CD14-positive monocyte (primary cell): ENCODE data around the gene OR8U1. TPM values are rescaled to one million over a fixed set of nuclear protein-coding genes. Genes with fewer than 3 reads are reported as not detected.

Experiments
- DNase-seq, 3 donors: peaks; one replicate each; pipeline ENCODE4 v3.0.0-alpha.2; 2011 to 2022
- H2AFZ ChIP-seq: 2 replicates; pipeline ENCODE4 v1.6.0; 2012; ENCODE audit warnings: mild to moderate bottlenecking, low read depth, low read length, inconsistent platforms; ENCODE audit not compliant: insufficient read depth, poor library complexity, severe bottlenecking
- H3K27ac ChIP-seq, 2 donors: 1 replicate in 1 of 2; 2 replicates in 1 of 2; pipeline ENCODE4 v1.5.1; 2012 to 2013; ENCODE audit warnings: low read length in 2 of 2, control low read depth in 1 of 2, inconsistent platforms in 1 of 2, low read depth in 1 of 2, mild to moderate bottlenecking in 1 of 2
- H3K27me3 ChIP-seq, 2 donors: one replicate each; pipeline versions ENCODE4 v1.6.0 to v1.6.1; 2011 to 2013; ENCODE audit warnings: low read length in 2 of 2; ENCODE audit not compliant: control insufficient read depth in 2 of 2, insufficient read depth in 2 of 2
- H3K36me3 ChIP-seq, 2 donors: replicated peaks in 1 of 2; 1 replicate in 1 of 2; 2 replicates in 1 of 2; pipeline versions ENCODE4 v1.5.1 to v1.6.1; 2012 to 2013; ENCODE audit warnings: low read length in 2 of 2, control low read depth in 1 of 2, inconsistent platforms in 1 of 2, mild to moderate bottlenecking in 1 of 2; ENCODE audit not compliant: insufficient read depth in 2 of 2, control insufficient read depth in 1 of 2
- H3K4me1 ChIP-seq, 2 donors: 1 replicate in 1 of 2; 2 replicates in 1 of 2; pipeline versions ENCODE4 v1.5.1 to v1.6.1; 2012 to 2013; ENCODE audit warnings: low read length in 2 of 2, control low read depth in 1 of 2, inconsistent platforms in 1 of 2, mild to moderate bottlenecking in 1 of 2, moderate library complexity in 1 of 2; ENCODE audit not compliant: insufficient read depth in 2 of 2, control insufficient read depth in 1 of 2
- H3K4me2 ChIP-seq: replicated peaks from 2 replicates; pipeline ENCODE3; 2012; ENCODE audit warnings: low read length, moderate library complexity, mild to moderate bottlenecking; ENCODE audit not compliant: poor library complexity, severe bottlenecking; ENCODE audit errors: extremely low read depth
- H3K4me3 ChIP-seq, 3 experiments: fragments of 200-600 bp in 1 of 3; sonication (generic) in 1 of 3; replicated peaks in 1 of 3; 1 replicate in 2 of 3; 2 replicates in 1 of 3; pipeline ENCODE4 v1.5.1; 2011 to 2013; ENCODE audit warnings: low read length in 3 of 3, mild to moderate bottlenecking in 3 of 3, control low read depth in 2 of 3, low read depth in 2 of 3, inconsistent platforms in 1 of 3, moderate library complexity in 1 of 3
- H3K79me2 ChIP-seq: 2 replicates; pipeline ENCODE4 v1.6.0; 2012; ENCODE audit warnings: mild to moderate bottlenecking, control low read depth, inconsistent platforms, low read length, moderate library complexity; ENCODE audit not compliant: insufficient read depth
- H3K9ac ChIP-seq: 2 replicates; pipeline ENCODE4 v1.6.0; 2017; ENCODE audit warnings: low read length, mild to moderate bottlenecking; ENCODE audit not compliant: insufficient read depth, poor library complexity, severe bottlenecking
- H3K9me3 ChIP-seq, 2 donors: replicated peaks in 1 of 2; 1 replicate in 1 of 2; 2 replicates in 1 of 2; pipeline versions ENCODE4 v1.5.1 to v1.6.1; 2012 to 2013; ENCODE audit warnings: low read length in 2 of 2, control low read depth in 1 of 2; ENCODE audit not compliant: control insufficient read depth in 1 of 2, insufficient read depth in 1 of 2
- H4K20me1 ChIP-seq: 2 replicates; pipeline ENCODE4 v1.6.0; 2012; ENCODE audit warnings: mild to moderate bottlenecking, low read length, control low read depth, moderate library complexity; ENCODE audit not compliant: insufficient read depth
- H3K27ac Mint-ChIP-seq, 7 donors: one replicate each; pipeline ENCODE4 v1.8.0; 2020; ENCODE audit warnings: mild to moderate bottlenecking in 7 of 7, mixed read lengths in 7 of 7, moderate library complexity in 6 of 7, inconsistent platforms in 2 of 7
- H3K27me3 Mint-ChIP-seq, 3 donors: one replicate each; pipeline ENCODE4 v1.8.0; 2021 to 2022; ENCODE audit warnings: low read depth in 3 of 3, mild to moderate bottlenecking in 3 of 3, mixed read lengths in 3 of 3, moderate library complexity in 3 of 3, inconsistent platforms in 1 of 3
- H3K36me3 Mint-ChIP-seq, 2 donors: one replicate each; pipeline ENCODE4 v1.8.0; 2020; ENCODE audit warnings: mixed read lengths in 2 of 2, inconsistent platforms in 1 of 2, mild to moderate bottlenecking in 1 of 2
- H3K4me1 Mint-ChIP-seq: one replicate; pipeline ENCODE4 v1.8.0; 2020; ENCODE audit warnings: mild to moderate bottlenecking, mixed read lengths
- H3K4me3 Mint-ChIP-seq, 2 donors: one replicate each; pipeline ENCODE4 v1.8.0; 2020; ENCODE audit warnings: mild to moderate bottlenecking in 2 of 2, mixed read lengths in 2 of 2, moderate library complexity in 1 of 2
- H3K9me3 Mint-ChIP-seq, 7 donors: one replicate each; pipeline ENCODE4 v1.8.0; 2020 to 2022; ENCODE audit warnings: mixed read lengths in 7 of 7, mild to moderate bottlenecking in 6 of 7, moderate library complexity in 6 of 7, inconsistent platforms in 2 of 7
- CTCF ChIP-seq: fragments of 200-600 bp; IDR thresholded peaks from one replicate; pipeline ENCODE4 v1.8.0; 2022; ENCODE audit warnings: antibody characterized with exemption, mild to moderate bottlenecking
- WGBS: methylation state at CpG from one replicate; pipeline ENCODE4 v1.1.5; 2013; ENCODE audit warnings: missing lambda C conversion rate; ENCODE audit not compliant: insufficient coverage; 5-methylcytosine and 5-hydroxymethylcytosine counted together
- intact Hi-C, 2 donors: fragments of 100-400 bp; cut with micrococcal nuclease; formaldehyde crosslinking; loops; one replicate each; pipeline versions ENCODE4 v1.15.0 to v1.15.1; 2023
- polyA plus RNA-seq, 3 donors: library from polyadenylated mRNA; depleted of rRNA in 1 of 3; unstranded in 2 of 3; stranded (reverse) in 1 of 3; fragments of 300-500 nt in 2 of 3; fragments of >200 nt in 1 of 3; fragmentation: Illumina TruSeq in 2 of 3; gene quantifications; 1 replicate in 2 of 3; 2 replicates in 1 of 3; pipeline ENCODE4 v1.2.3, GENCODE V29; 2012 to 2021

OR8U1 gene
- polyA plus RNA-seq, 3 donors = not detected

GRCh38 chr11:56333156-56333555 is 42.3 kb upstream of the OR8U1 start:
- Histone ChIP-seq H3K27me3 (no peaks in the 10 kb centered on the region), H3K4me3 (no peak overlapping the region), H3K9me3 (peaks cover 37 to 44% of the 10 kb centered on the region in 2 donors), H3K4me1 (no peaks in the 10 kb centered on the region), H2AFZ (no peak overlapping the region), H3K79me2 (no peaks in the 10 kb centered on the region), H3K36me3 (no peaks in the 10 kb centered on the region), H4K20me1 (no peaks in the 10 kb centered on the region), H3K27ac (no peak overlapping the region), H3K9ac (no peak overlapping the region), H3K4me2 (no peak overlapping the region)
- DNase-seq = no peak
- intact Hi-C loops = no loop called here
- no peaks in the 10 kb centered on the region for H3K4me1 Mint-ChIP-seq
- no peak overlapping the region for H3K4me3 Mint-ChIP-seq
- peaks cover 3 to 20% (median 6%) of the 10 kb centered on the region in 7 donors for H3K9me3 Mint-ChIP-seq
- no peaks in the 10 kb centered on the region for H3K36me3 Mint-ChIP-seq
- no peak for TF ChIP-seq CTCF
- H3K27ac Mint-ChIP-seq = no peak overlapping the region
- no peaks in the 10 kb centered on the region for H3K27me3 Mint-ChIP-seq
- 64% methylated on average over 2 of the region's 3 CpGs for WGBS

GRCh38 chr11:56340289-56340688 is 35.1 kb upstream of the OR8U1 start:
- H3K9me3 Mint-ChIP-seq = peaks cover 2 to 31% (median 9%) of the 10 kb centered on the region in 7 donors
- no peaks in the 10 kb centered on the region for H3K27me3 Mint-ChIP-seq
- H3K36me3 Mint-ChIP-seq = no peaks in the 10 kb centered on the region
- Histone ChIP-seq H3K27me3 (no peaks in the 10 kb centered on the region), H3K4me3 (no peak overlapping the region), H2AFZ (no peak overlapping the region), H3K9me3 (peaks cover 13 to 25% of the 10 kb centered on the region in 2 donors), H3K79me2 (no peaks in the 10 kb centered on the region), H4K20me1 (no peaks in the 10 kb centered on the region), H3K4me2 (no peak overlapping the region), H3K9ac (no peak overlapping the region), H3K27ac (no peak overlapping the region), H3K36me3 (no peaks in the 10 kb centered on the region), H3K4me1 (no peaks in the 10 kb centered on the region)
- no peaks in the 10 kb centered on the region for H3K4me1 Mint-ChIP-seq
- no peak overlapping the region for H3K4me3 Mint-ChIP-seq
- TF ChIP-seq CTCF = no peak
- H3K27ac Mint-ChIP-seq = no peak overlapping the region
- DNase-seq = no peak
- intact Hi-C loops = no loop called here
